Memory B cell (primary cell): ENCODE results near the gene CEP57.
"Not testable (repeated sequence)": the region's sequence is repeated elsewhere in the genome, so short reads cannot be mapped to it uniquely, and the experiment has no call there.

Experiments
- ATAC-seq: fragments of 150-1000 bp; cut with Tn5 transposase; 2 replicates; pipeline ENCODE4 v1.10.0; 2021; ENCODE audit warnings: low read depth, mild to moderate bottlenecking, moderate library complexity
- DNase-seq, 2 donors: peaks; one replicate each; pipeline ENCODE4 v3.0.0; 2022; ENCODE audit warnings: low spot score in 2 of 2
- H3K27ac Mint-ChIP-seq: one replicate; pipeline ENCODE4 v1.8.0; 2022; ENCODE audit warnings: mild to moderate bottlenecking, moderate library complexity, mixed read lengths
- H3K27me3 Mint-ChIP-seq: one replicate; pipeline ENCODE4 v1.8.0; 2022; ENCODE audit warnings: mixed read lengths
- H3K36me3 Mint-ChIP-seq: one replicate; pipeline ENCODE4 v1.8.0; 2022; ENCODE audit warnings: mild to moderate bottlenecking, mixed read lengths
- H3K4me1 Mint-ChIP-seq: one replicate; pipeline ENCODE4 v1.8.0; 2022; ENCODE audit warnings: mixed read lengths
- H3K4me3 Mint-ChIP-seq: one replicate; pipeline ENCODE4 v1.8.0; 2022; ENCODE audit warnings: mild to moderate bottlenecking, moderate library complexity, mixed read lengths
- H3K9me3 Mint-ChIP-seq: one replicate; pipeline ENCODE4 v1.8.0; 2022; ENCODE audit warnings: mixed read lengths

The CEP57 gene

GRCh38 chr11:95854362-95854761 lies 64.1 kb downstream of the CEP57 start:
- DNase-seq, H3K9me3 Mint-ChIP-seq, H3K27me3 Mint-ChIP-seq, H3K4me3 Mint-ChIP-seq, H3K4me1 Mint-ChIP-seq, H3K27ac Mint-ChIP-seq, ATAC-seq, H3K36me3 Mint-ChIP-seq: not testable (repeated sequence)

GRCh38 chr11:95860024-95860423 lies 69.7 kb downstream of the CEP57 start:
- H3K4me3 Mint-ChIP-seq, H3K9me3 Mint-ChIP-seq, DNase-seq, H3K27me3 Mint-ChIP-seq, ATAC-seq, H3K27ac Mint-ChIP-seq, H3K4me1 Mint-ChIP-seq: not testable (repeated sequence)
- peaks cover 13% of the 10 kb centered on the region for H3K36me3 Mint-ChIP-seq

GRCh38 chr11:95863486-95864140 lies 73.3 kb downstream of the CEP57 start:
- Mint-ChIP-seq H3K27me3 (no peaks in the 10 kb centered on the region), H3K4me3 (no peak overlapping the region), H3K27ac (no peak overlapping the region), H3K36me3 (peaks cover 12% of the 10 kb centered on the region), H3K9me3 (no peaks in the 10 kb centered on the region), H3K4me1 (no peaks in the 10 kb centered on the region)
- ATAC-seq, result no peak
- no peak for DNase-seq

GRCh38 chr11:95867105-95867504 lies 76.8 kb downstream of the CEP57 start:
- Mint-ChIP-seq H3K27ac (no peak overlapping the region), H3K4me1 (no peaks in the 10 kb centered on the region), H3K36me3 (peaks cover 8% of the 10 kb centered on the region), H3K27me3 (no peaks in the 10 kb centered on the region), H3K9me3 (no peaks in the 10 kb centered on the region), H3K4me3 (no peak overlapping the region)
- ATAC-seq (no peak), DNase-seq (no peak)

- H3K9me3 Mint-ChIP-seq, DNase-seq, H3K4me3 Mint-ChIP-seq, ATAC-seq, H3K27me3 Mint-ChIP-seq, H3K4me1 Mint-ChIP-seq, H3K36me3 Mint-ChIP-seq, H3K27ac Mint-ChIP-seq: not testable (repeated sequence)
Measured at GRCh38 chr11:95870877-95871276, 80.6 kb downstream of the CEP57 start.

- no peak overlapping the region for H3K27ac Mint-ChIP-seq
- no peak for DNase-seq
Measured at GRCh38 chr11:95877291-95877690, 87.0 kb downstream of the CEP57 start.

More at GRCh38 chr11:95877291-95877690, 87.0 kb downstream of the CEP57 start:
- H3K36me3 Mint-ChIP-seq, result peaks cover 14% of the 10 kb centered on the region
- no peak overlapping the region for H3K4me3 Mint-ChIP-seq
- ATAC-seq, result no peak
- peaks cover 3% of the 10 kb centered on the region for H3K4me1 Mint-ChIP-seq
- H3K27me3 Mint-ChIP-seq, result no peaks in the 10 kb centered on the region
- peaks cover 3% of the 10 kb centered on the region for H3K9me3 Mint-ChIP-seq
